ENCODE data around the gene IFRD2. TPM values are rescaled to one million over a fixed set of nuclear protein-coding genes. Genes with fewer than 3 reads are reported as not detected.
"Not testable (repeated sequence)": the region's sequence is repeated elsewhere in the genome, so short reads cannot be mapped to it uniquely, and the experiment has no call there.

Gene IFRD2
- total RNA-seq, 1 donor from 2014 or later: 92.2 TPM

DNA sequence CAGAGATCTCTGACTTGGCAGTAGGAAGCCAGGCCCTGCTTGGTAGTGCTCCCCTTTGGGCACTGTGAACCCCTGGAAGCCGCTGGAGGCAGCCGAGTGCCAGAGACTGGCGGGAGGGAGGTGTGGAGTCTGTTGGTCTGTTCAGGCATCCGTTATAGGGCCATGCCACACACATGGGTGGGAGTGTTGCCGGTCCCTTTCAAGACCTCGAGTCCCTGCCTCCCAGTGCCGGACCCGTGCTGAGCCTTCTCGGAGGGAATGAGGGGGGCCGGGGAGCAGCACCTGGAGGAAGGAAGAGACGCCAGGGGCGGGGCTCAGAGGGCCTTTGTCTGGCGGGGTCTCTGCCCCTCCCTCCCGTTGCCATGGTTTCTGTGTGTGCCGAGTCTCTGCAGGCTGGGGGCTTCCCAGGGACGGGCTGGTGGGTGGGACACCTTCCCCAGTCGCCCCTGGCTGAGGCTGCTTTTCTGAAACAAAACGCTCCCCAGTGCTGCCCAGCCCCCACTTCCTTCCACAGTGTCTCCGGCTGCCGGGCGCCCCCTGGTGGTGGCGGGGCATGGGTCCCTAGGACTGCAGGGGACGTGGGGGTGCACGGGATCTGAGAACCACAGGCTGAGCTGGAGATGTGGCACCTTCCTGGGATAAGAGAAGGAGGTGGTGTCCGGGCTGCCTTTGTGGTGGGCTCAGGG is 46.3 kb downstream of the IFRD2 start:
- peak; percentile 95 for DNase-seq

DNA sequence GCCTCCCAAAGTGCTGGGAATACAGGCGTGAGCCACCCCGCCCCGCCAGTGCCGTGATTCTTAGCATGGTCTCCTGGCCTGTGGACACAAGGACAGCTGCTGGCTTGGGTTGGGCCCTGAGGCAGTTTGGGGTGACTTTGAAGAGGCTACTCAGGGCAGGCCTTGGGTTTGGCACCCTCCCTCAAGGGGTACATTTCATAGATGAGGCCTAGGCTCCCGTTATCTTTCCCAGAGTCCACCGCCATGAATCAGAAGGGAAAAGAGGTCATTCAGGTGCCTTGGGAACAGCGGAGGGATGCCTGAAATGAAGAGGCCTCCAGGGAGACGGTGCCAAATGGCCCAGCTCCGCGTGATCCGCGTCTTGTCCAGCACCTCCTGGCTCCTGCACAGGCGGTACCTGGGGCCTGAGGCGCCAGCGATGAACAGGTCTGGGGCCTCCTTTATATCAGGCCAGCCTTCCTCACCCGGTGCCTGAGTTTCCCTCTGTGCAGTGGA is 46.9 kb downstream of the IFRD2 start:
- DNase-seq: peak; percentile 44

DNA sequence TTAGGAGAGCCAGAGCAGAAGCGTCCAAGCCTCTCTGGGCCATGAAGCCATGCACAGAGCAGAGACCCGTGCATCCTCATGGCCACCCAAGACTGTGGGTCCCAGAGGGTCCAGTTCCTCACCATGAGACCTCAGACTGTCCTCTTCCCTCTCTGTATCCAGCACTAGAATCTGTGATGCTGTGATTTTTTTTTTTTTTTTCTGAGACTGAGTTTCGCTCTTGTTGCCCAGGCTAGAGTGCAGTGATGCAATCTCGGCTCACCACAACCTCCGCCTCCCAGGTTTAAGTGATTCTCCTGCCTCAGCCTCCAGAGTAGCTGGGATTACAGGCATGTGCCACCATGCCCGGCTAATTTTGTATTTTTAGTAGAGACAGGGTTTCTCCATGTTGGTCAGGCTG is 47.4 kb downstream of the IFRD2 start:
- not testable (repeated sequence) for DNase-seq

DNA sequence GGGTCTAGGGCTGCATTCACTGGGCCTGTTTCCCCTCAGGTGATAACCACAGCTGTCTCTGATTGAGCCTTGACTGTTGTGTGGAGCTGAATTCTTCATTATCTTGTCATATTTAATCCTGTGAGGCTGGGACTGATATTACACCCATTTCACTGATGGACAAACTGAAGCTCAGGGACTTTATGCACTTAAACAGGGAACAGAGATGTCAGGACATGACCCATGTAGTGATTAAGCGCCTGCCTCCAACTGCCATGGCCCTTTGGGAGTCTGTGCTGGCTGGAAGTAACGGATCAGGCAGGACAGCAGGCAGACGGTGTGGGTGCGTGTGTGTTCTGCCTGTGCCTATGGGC is 48.7 kb downstream of the IFRD2 start:
- DNase-seq: peak; percentile 41

DNA sequence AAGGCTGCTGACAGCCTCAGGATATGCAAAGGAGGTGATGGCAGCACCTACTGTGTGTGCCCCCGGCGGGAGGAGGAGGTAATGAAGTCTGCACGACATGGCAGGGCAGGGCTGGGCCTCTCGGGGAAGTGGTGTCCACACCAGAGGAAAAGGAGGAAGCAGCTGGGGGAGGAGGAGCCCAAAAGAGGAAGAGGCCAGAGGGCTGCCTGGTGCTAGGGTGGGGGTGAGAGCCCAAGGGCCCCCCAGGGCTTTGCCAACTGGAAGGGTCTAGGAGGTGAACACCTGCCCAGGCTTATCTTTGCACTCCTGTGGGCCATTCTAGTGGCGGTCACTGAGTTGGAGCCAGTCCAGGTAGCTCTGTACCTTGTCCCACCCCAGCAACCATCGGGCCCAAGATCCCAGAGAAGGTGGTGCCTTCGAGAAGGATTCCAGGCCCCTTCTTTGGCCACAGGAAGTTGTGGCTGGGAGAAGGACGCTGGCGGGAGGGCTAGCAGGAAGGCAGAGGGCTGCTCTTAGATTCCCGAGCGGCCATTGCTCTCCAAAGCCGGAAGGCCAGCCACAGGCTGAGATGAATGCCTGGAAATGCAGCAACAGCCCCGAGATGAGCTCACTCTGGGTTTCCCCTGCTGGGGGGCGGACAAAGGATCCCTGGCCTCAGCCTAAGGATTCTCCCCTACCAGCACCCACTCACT is 49.2 kb downstream of the IFRD2 start:
- DNase-seq: peak; percentile 96

DNA sequence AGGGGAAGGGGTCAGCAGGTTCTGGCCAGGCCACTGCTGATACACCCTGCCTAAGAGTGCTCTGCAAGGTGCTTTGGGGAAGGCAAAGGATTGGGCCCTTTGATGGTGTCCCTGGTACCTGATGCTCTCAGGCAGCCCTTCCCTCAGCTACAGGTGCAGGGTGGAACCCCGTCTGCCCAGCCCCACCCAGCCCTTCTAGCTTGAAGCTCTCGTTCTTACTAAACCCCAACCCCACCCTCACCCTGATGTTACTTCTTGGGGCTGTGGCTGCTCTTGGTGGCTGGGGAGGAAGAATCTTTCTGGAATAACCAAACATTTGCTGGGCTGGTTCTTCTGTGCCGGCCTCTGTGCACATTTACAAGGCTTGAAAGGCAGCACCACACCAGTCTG is 49.9 kb downstream of the IFRD2 start:
- DNase-seq: no peak

DNA sequence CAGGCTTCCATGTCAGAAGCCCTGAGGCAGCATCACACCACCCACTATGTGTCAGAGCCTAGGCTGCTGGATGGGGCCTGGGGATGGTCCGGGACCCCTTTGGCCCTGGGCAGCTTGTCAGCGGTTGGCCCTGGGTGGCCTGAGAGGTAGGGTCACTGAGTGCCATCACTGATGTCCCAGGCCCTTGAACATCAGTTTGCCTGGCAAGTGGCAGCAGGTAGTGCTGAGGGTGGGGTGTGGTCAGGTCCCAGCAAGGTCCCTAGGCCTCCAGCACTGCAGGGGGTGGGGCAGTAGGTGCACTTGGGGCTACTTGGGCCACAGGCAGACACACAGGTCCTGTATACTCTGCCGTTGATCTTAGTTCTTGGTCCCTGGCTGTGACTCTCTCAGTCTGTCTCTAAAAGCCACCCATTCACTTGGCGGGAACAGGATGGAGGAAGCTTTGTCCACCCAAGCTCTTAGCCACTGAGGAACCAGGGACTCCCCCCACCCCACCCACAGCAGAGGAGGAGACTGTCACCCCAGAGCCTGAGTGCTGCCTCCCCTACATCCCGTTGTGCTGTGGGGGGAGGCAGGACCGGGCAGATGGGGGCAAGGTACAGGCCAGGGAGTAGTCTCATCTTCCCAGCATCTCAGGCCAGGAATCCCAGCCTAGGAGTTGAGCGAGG is 50.4 kb downstream of the IFRD2 start:
- DNase-seq: no peak

DNA sequence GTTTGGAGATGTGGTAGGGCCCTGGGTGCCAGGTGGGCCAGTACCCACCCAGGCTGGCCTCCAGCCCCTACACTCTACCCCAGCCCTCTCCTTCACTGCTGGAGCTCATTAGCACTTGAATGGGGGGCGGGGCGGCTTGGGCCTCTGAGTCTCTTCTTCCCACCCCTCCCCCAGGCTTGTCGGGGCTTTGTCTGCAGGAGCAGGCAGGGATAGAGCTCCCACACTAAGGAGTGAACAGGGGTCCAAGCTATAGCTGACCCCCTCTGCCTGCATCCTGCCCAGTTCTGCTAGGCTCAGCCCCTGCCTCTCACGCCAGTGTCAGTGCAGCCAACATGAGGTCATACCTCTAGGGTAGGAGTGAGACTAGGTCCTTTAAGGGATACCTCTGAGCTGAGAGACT is 51.1 kb downstream of the IFRD2 start:
- peak; percentile 39 for DNase-seq

DNA sequence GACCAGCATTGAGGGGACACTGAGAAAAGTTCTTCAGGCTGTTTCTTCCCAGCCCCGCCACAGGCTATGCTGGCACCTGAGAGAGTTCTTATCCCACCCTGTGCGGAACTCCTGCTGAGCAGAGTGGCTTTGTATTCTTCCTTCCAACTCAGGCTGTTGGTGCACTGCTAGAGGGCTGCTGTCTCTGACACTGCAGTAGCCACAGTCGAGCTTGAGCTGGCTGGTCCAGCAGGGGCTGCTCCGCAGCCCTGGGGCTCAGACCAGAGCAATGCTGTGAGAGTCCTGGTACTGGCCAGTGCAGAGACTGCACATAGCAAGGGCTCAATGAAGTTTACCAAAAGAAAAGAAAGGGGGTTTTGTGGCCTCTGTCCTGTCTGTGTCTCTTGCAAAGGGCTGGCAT is 52.6 kb downstream of the IFRD2 start:
- no peak for DNase-seq

DNA sequence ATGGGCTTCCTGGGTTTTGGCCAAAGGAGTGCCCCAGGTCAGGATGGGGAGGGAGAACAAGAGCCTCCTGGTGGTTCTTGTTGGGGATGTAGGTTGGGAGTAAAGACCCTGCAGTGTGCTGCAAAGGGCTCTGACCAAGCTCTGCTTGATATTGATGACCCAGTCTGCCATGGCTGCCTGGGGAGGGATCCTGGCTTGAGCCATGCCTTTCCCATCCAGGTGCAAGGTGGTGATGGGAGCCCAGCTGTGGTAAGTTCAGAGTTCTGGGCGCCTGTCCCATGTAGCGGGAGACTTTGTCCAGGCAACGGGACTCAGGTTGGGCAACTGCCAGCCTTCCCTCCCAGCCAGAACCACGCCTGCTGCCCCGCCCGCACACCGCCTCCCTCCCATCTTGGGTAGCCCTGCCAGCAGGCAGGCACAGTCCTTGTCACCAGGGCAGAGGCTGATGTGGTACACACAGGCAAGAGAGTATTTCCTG is 53.6 kb downstream of the IFRD2 start:
- peak; percentile 43 for DNase-seq

DNA sequence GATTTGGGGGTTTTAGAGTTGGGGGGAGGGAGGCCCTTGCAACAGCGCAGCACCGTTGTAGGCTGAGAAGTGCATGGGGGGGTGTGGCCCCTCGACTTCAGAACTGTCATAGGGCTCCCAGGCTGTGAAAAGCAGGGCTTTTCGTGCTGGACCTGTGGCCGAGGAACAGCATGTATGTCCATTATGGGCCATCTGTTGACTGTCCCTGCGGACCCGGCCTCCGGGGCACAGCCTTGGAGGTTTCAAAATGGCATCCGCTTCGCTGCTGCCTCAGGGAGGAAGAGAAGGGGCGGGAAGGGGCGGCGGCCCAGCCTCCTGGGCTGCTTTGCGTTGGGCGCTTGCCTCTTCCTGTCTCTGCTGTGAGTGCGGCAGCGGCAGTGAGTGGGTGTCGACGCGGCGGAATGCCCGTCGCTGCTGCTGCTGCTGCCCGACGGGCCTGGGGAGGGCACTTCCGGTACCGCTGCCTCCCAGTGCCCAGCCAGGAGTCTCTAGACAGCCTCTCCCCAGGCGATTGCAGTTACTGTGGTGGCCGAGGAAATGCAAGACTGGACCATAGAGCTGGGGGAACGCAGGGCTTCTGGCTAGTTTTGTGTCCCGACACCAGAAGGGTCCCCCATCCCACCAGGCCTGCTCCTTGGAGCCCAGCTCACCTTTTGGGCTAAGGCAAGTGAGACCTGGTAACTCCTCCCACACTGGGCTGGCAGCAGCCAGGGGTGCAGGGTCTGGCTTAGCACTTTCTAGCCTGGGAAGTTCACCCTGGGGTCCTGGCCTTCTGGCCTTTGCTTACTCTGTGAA is 54.3 kb downstream of the IFRD2 start:
- peak; percentile 87 for DNase-seq

Other genes with a start within 250 kb of the IFRD2 start
- gene RBM5, start 203.5 kb downstream of the IFRD2 start, total RNA-seq: 201 and 249 TPM in 2 replicates
- gene SEMA3F, start 137.1 kb downstream of the IFRD2 start, total RNA-seq: 44.6 and 79.4 TPM in 2 replicates
- gene GNAT1, start 100.8 kb downstream of the IFRD2 start, total RNA-seq: not detected in 2 replicates
- gene SLC38A3, start 87.2 kb downstream of the IFRD2 start, total RNA-seq: not detected in 2 replicates
- gene GNAI2, start 56.2 kb downstream of the IFRD2 start, total RNA-seq: 624 and 776 TPM in 2 replicates
- gene SEMA3B, start 23.3 kb downstream of the IFRD2 start, total RNA-seq: 0.51 and 1.4 TPM in 2 replicates
- gene LSMEM2, start 13.3 kb downstream of the IFRD2 start, total RNA-seq: not detected in 2 replicates
- gene HYAL3, start 7.0 kb upstream of the IFRD2 start, total RNA-seq: 24.0 and 28.1 TPM in 2 replicates
- 4.9 and 7.3 TPM in 2 replicates for gene NAA80, start 7.0 kb upstream of the IFRD2 start, total RNA-seq
- 11.4 and 30.6 TPM in 2 replicates for gene HYAL1, start 11.1 kb upstream of the IFRD2 start, total RNA-seq
- gene HYAL2, start 30.3 kb upstream of the IFRD2 start, total RNA-seq: 600 and 601 TPM in 2 replicates
- gene TUSC2, start 35.8 kb upstream of the IFRD2 start, total RNA-seq: 19.7 and 20.8 TPM in 2 replicates
- gene RASSF1, start 48.4 kb upstream of the IFRD2 start, total RNA-seq: 21.7 and 28.8 TPM in 2 replicates
- 0.05 TPM in 1 of 2 replicates, not detected in the other for gene ZMYND10, start 53.3 kb upstream of the IFRD2 start, total RNA-seq
- 14.0 and 16.8 TPM in 2 replicates for gene NPRL2, start 58.3 kb upstream of the IFRD2 start, total RNA-seq
- 26.2 and 30.0 TPM in 2 replicates for gene CYB561D2, start 58.4 kb upstream of the IFRD2 start, total RNA-seq
- gene TMEM115, start 67.1 kb upstream of the IFRD2 start, total RNA-seq: 60.3 and 61.6 TPM in 2 replicates
- gene CACNA2D2, start 211.2 kb upstream of the IFRD2 start, total RNA-seq: not detected in 2 replicates